ENCODE measurements around the gene CLCN2.

The CLCN2 gene

DNA sequence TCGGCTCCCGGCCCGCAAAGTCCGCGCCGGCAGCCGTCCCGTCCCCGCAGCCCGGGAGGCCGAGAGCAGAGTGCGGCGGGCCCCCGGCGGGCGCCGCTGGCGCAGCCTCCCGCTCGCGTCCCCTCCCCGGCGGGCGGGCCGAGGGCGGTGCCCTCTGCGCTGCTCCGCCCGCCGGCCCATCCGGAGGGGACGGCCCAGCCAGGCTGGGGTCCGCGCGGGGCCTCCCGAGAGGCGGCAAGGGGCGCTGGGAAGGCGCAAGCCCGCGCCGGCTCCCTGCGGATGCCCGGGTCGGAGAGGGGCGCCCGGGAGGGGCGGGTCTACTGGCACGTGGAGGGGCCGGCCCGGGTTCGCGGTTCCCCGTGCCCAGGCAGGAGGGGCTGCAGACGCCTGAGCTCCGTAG lies at the start of gene CLCN2, which contains the start of gene POLR2H:
CLCN2 (minus strand) TSS at position 74 of the 400 bp plus-strand sequence. CDS start 126 bp downstream, outside the sequence.
POLR2H (plus strand) TSS at position 179 of the 400 bp plus-strand sequence. CDS start 1,783 bp downstream, outside the sequence.
- peak; percentile 27 for DNase-seq (ENCODE audit: low read depth)

DNA sequence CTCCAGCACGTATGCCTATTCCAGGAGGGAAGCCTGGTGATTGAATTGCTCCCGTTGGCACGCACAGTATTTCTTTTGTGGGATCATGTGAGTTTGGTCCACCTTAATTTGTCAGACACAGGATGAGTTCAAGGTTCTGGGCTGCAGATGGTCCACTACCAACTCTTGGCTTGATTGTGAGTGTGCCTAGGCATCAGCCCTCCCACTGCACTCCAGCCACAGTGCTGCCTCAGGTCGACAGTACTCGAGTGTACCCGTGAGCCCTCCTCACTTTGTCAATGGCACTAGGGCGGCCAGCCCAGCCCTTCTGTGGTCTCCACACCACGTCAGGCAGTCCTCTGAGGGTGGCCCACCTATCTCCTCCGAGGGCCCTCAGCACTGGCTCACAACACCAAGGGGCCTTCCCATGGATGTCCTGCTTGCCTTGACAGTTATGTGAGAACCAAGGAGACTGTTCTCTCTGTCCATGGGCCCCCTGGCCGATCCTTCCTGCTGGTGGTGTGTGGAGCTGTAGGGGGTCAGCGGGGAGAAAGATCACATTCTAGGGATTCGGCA lies 48.6 kb upstream of the CLCN2 start:
- DNase-seq (ENCODE audit: low read depth): no peak

DNA sequence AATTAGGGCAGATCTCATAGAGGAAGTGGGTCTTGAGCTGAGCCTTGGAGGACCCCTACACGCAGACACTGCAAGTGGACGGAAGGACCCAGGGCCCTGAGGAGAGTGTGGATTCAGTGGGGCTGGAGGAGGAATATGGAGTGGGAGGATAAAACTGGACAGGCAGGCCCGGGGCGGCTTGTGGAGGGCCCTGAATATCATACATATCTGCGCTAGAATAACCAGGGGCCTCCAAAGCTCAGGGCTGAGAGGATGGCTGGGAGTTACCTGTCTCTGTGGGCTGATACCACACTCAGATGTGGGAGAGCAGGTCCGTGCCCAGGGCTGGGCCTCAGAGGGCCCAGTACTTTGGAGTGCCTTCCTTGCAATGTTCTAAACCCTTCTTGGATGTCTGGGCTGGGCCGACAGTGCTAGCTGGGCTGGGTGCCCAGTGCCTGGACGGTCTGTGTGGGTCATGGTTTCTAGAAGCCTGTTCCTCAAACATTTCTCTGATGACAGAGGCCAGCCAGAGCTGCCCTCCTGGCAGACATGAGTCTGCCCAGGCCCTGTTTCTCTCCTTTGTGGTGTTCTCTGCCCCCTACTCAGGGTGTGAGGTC lies 48.0 kb upstream of the CLCN2 start:
- DNase-seq (ENCODE audit: low read depth): no peak

DNA sequence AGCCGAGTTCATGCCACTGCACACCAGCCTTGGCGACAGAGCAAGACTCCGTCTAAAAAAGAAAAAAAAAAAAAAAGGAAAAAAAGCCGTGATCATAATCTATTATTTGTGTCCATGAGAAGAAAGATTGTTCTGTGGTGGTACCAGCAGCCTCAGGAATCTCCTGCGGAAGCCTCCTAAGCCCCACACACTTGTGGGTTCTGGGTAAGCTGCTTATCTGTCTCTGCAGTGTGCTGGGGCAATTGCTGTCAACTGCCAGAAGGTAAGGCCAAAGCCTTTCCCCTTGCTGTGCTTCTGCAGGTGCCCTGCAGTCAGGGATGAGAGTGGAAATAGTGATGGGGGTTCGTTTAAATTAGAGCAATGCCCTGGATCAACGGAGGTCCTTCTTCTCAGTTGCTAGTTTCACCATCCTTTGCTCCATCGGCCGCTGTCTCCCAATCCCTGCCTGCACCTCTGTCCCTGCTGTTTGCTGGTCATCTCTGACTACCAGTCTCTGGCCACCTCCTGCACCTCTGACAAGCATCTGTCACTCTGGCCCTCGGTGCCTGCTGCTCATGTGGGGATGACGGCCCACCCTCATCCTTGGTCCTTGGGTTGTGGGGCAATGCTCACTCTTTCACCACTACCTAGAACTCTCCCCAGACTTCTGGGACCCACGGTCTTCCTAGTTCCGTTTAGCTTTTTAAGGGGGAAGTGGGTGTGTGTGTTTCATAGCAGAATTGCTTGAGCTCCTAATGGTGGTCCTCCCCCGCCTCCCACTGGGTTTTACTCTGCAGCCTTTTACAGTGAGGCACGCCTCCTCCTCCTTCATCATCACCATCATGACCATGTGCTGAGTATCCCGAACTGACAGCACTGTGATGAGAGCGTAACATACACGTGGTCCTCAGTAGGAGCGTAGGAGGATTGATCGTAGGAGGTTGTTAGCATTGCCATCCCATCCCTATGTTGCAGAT lies 43.9 kb upstream of the CLCN2 start:
- no peak for DNase-seq (ENCODE audit: low read depth)

DNA sequence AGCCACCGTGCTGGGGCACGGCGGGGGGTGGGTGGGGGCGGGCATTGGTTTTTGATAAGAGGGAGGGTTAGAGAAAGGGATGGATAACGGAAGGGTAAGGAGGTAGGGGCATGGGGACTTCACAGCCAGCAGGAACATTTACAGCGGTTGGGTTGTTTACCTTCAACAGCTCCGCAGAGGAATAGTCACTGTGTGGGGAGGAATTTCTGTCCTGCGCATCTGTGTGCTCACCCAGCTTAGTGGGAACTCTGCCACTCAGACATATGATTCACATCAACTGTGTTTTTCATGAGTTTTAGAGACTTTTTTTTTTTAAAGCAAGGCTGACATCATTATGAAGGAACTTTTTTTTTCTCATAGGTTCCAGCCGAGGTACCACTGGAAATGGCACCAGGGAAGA lies 38.0 kb upstream of the CLCN2 start:
- DNase-seq (ENCODE audit: low read depth): no peak

DNA sequence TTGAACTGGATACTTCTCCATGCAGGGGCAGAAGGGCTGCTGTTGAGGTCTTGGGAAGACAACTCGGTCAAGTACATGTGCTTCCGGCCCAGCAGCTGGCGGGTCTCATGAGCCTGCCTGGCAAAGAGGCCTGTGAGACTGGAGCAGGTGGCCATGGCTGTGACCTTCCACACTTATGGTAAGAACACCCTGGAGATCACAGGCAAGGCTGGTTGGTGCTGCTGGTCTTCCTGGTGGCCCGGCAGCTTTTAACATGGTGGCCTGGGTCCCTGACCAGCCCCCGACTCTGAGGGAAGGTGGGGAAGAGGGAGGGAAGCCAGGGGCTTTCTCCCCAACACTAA lies 33.9 kb upstream of the CLCN2 start:
- DNase-seq (ENCODE audit: low read depth): no peak

DNA sequence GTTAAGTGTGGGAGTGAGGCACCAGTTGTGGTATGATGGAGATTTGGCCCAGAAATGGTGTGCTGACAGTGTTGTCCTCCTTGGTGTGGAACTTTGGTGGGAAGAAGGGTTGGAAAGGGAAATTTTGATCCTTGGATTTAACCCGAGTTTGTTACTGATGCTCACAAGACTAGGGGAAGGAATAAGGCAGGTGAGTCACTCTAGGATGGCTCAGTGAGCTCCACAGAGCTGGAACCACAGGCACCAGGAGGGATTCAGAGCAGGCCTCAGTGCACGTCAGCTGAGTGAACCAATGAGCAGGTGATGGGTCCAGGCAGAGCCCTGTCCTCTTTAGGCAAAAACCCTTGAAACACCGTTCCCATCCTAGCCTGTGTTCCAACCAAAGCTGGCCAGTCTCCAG lies 29.9 kb upstream of the CLCN2 start:
- no peak for DNase-seq (ENCODE audit: low read depth)

DNA sequence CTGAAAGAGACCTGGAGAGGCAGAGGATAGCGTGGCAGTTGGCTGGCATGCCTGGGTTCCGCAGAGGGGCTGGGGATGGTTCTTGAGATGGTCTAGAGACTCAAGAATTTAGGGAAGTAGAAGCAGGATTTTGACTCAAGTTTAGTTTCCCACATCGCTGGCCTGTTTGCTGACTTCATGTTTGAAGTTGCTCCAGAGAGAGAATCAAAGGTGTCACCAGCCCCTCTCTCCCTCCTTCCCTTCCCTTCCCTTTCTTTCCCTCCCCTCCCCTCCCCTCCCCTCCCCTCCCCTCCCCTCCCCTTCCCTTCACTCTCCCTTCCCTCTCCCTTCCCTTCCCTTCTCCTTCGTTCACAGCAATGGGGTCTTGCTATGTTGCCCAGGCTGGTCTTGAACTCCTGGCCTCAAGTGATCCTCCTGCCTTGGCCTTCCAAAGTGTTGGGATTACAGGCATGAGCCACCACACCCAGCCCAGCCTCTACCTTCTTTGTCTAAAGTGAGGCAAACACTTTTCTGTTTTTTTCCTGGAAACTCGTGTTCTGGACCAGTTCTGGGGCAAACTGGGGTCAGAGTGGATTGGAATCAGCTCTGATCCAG lies 28.6 kb upstream of the CLCN2 start:
- DNase-seq (ENCODE audit: low read depth): no peak

DNA sequence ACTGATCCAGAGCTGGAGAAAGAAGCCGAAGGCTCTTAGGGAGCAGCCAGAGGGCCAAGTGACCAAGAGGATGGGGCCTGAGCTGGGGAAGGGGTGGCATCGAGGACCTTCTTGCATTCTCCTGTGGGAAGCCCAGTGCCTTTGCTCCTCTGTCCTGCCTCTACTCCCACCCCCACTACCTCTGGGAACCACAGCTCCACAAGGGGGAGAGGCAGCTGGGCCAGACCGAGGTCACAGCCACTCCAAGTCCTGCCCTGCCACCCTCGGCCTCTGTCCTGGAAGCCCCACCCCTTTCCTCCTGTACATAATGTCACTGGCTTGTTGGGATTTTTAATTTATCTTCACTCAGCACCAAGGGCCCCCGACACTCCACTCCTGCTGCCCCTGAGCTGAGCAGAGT lies 28.0 kb upstream of the CLCN2 start:
- no peak for DNase-seq (ENCODE audit: low read depth)

DNA sequence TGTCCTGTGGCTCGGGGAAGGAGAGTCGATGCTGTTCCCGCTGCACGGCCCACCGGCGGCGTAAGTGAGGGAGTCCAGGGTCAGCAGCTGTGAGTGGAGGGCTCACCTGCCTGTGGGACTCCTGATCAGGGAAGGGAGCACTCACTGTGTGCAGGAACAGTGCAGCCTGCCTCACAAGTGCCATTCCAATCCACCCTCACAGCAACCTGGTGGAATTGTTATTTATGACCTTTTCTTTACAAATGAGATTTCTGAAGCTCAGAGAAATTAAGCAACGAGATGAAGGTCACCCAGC lies 27.5 kb upstream of the CLCN2 start:
- DNase-seq (ENCODE audit: low read depth): no peak

DNA sequence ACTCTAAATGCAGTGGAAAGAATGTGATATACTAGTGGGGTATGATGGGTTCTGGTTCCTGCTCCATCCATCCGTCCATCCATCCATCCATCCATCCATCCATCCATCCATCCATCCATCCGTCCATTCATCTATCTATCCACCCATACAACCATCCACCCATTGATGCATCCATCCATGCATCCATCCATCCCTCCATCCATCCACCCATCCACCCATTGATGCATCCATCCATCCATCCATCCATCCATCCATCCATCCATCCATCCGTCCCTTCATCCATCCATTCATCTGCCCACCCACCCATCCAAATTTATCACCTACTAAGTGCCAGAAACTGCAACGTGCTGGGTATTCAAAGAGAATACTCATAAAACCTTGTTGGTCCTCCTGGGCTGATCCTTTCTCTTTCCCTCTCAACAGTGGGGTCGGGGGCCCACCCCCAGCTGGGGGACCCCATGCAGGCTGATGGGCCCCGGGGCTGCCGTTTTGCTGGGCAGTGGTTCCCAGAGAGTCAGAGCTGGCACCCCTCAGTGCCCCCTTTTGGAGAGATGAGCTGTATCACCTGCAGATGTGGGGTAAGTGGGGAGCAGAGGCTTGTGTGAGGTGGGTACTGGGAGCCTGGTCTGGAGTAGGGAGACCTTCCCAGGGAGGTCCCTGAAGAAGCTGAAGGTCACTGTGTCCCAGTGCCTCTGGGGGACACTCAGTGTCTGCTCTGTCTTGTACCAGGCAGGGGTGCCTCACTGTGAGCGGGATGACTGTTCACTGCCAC lies 26.9 kb upstream of the CLCN2 start:
- DNase-seq (ENCODE audit: low read depth): no peak

DNA sequence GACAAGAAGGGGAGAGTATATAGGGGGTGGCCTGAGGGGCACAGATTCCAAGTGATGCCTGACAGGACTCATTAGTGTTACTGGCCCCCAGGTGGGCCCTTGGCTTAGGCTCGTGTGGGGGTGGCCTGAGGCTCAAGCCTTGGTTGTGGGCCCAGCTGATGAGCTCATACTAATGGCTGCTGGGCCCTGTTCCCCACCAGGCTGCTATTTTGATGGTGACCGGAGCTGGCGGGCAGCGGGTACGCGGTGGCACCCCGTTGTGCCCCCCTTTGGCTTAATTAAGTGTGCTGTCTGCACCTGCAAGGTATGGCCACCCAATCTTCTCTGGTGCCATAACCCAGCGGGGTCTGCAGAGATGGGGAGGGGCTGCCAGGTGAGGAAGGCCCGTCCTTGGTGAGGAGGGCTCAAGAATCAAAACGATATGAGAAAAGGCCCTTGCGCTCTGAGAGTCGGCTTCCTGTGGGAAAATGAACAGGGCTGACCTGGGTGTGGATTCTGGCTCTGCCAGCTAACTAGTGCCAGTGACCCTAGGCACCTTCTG lies 25.8 kb upstream of the CLCN2 start:
- no peak for DNase-seq (ENCODE audit: low read depth)

DNA sequence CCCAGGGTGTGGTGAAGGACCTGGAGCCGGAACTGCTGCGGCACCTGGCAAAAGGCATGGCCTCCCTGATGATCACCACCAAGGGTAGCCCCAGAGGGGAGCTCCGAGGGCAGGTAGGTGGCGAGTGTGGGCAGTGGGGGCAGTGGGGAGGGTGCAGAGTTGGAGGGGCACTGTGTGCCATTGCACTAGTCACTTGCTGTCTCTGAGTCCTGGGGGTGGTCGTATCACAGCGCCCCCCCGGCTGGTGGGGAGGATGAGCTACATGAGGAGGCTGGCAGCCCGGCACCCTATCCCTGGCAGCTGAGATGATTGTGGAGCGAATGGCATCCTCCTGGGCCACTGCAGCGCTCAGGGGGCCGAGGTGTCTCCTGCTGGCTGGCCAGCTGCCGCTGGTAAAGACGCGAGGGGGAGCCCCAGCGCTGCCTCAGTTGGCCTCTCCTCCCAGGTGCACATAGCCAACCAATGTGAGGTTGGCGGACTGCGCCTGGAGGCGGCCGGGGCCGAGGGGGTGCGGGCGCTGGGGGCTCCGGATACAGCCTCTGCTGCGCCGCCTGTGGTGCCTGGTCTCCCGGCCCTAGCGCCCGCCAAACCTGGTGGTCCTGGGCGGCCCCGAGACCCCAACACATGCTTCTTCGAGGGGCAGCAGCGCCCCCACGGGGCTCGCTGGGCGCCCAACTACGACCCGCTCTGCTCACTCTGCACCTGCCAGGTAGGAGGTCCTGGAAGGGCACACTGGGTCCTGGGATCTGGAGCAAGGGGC lies 24.8 kb upstream of the CLCN2 start:
- DNase-seq (ENCODE audit: low read depth): no peak

DNA sequence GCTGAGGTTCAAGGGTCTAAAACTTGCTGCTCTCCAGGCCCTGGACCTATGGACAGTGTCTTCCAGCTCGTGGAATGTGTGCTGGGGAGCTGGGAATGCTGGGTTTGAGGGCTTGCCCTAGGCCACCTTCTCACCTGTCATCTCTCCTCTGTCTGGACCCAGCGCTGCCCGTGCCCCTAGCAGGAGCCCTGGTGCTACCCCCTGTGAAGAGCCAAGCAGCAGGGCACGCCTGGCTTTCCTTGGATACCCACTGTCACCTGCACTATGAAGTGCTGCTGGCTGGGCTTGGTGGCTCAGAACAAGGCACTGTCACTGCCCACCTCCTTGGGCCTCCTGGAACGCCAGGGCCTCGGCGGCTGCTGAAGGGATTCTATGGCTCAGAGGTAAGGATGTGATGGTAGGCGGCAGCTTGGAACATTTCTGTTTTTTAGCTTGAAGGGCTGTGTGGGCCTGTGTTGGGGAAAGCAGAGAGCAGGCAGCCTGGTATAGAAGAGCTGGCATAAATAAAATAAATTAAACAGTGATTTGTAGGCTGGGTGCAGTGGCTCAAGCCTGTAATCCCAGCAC lies 23.5 kb upstream of the CLCN2 start:
- DNase-seq (ENCODE audit: low read depth): no peak

DNA sequence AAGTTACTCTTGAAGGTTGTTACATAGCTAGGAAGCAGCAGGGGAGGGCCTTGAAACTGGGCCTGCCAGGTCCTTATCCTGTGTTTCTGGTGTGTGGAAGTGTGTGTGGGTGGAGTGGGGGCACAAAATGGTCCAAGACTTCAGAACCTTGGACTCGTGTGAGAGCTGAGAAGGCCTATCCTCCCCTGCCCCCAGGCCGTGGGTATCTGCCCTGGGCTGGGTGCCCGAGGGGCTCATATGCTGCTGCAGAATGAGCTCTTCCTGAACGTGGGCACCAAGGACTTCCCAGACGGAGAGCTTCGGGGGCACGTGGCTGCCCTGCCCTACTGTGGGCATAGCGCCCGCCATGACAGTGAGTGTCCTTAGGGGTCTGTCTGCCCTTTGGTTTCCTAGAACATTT lies 22.9 kb upstream of the CLCN2 start:
- DNase-seq (ENCODE audit: low read depth): no peak

DNA sequence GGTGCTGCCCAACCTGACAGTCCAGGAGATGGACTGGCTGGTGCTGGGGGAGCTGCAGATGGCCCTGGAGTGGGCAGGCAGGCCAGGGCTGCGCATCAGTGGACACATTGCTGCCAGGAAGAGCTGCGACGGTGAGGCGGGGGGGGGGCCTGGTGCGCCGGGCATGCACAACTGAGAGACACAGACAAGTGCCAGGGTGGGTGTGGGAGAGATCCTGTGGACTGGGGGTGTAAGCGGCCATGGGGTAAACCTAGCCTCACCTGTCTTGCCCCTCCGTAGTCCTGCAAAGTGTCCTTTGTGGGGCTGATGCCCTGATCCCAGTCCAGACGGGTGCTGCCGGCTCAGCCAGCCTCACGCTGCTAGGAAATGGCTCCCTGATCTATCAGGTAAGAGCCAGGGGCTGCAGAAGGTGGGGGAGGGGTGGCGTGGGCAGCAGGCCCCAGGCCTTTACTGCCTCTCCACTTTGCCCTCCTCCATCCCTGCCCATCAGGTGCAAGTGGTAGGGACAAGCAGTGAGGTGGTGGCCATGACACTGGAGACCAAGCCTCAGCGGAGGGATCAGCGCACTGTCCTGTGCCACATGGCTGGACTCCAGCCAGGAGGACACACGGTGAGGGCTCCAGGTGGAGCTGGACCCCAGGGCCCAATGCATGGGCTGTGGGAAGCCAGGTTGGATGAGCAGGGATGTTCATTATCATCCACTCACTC lies 21.8 kb upstream of the CLCN2 start:
- no peak for DNase-seq (ENCODE audit: low read depth)

DNA sequence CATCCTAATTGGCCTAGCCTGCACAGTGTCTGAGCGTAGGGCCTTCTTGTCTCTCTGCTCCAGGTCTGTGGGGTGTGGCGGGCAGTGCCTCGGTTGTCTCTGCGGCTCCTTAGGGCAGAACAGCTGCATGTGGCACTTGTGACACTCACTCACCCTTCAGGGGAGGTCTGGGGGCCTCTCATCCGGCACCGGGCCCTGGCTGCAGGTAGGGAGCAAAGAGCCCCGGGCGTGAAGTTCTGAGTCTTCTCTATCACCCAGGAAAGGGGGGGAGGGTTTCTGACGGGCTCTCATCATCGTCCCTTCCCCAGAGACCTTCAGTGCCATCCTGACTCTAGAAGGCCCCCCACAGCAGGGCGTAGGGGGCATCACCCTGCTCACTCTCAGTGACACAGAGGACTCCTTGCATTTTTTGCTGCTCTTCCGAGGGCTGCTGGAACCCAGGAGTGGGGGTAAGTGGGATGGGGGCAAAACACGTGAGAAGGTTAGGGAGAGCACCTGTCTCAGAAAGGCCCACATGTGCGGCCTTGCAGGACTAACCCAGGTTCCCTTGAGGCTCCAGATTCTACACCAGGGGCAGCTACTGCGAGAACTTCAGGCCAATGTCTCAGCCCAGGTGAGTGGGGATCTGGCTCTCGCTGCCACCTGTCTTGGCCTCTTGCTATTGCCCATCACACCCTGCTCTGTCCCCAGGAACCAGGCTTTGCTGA lies 21.1 kb upstream of the CLCN2 start:
- no peak for DNase-seq (ENCODE audit: low read depth)

DNA sequence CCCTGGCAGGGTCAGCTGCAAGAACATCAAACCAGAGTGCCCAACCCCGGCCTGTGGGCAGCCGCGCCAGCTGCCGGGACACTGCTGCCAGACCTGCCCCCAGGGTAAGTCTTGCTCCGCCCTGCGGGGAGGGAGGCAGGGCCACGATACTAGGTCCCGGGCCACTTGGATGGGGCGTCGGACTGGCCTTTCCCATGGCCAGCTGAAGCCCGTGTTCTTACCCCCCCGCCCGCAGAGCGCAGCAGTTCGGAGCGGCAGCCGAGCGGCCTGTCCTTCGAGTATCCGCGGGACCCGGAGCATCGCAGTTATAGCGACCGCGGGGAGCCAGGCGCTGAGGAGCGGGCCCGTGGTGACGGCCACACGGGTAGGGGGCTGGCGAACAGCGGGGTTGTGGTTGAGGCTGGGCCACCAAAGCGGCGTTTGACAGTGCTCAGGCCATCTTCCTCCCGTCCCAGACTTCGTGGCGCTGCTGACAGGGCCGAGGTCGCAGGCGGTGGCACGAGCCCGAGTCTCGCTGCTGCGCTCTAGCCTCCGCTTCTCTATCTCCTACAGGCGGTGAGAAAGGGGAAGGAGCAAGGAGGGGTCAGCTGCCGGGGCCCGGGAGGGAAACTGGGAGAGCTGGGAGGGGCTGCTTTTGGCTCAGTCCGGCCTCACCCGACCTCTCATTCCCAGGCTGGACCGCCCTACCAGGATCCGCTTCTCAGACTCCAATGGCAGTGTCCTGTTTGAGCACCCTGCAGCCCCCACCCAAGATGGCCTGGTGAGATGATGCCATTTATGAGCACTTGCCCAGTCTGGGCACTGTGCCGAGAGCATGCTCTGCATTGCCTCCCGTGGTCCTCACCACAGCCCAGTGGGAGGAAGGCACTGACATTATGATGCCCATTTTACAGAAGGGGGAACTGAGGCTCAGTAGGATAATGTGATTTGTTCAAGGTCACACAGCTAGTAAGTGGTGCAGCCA lies 20.1 kb upstream of the CLCN2 start:
- DNase-seq (ENCODE audit: low read depth): no peak

All from T-helper 22 cell (primary cell).